Measurements from ENCODE around the gene COX7A1.

Gene COX7A1

GRCh38 chr19:36111200-36111539 lies 41.1 kb downstream of the COX7A1 start:
- in situ Hi-C loops (cut with MboI; ENCODE audit: low pct_unique_long_range_greater_than_20kb, low sequenced_read_pairs, unreplicated experiment): no loop called here
- TF ChIP-seq CTCF (IDR thresholded peaks at IDR 0.05; ENCODE audit: extremely low read depth, insufficient read depth, missing control alignments): no peak
- no peak for DNase-seq (ENCODE audit: low spot score)

GRCh38 chr19:36110487-36111199 lies 41.6 kb downstream of the COX7A1 start, which contains the start of gene OVOL3:
Gene OVOL3, plus strand, starts transcription at chr19:36111143. Its CDS starts 60 bp downstream, at chr19:36111203.
- TF ChIP-seq CTCF (IDR thresholded peaks at IDR 0.05; ENCODE audit: extremely low read depth, insufficient read depth, missing control alignments): no peak
- in situ Hi-C loops (cut with MboI; ENCODE audit: low pct_unique_long_range_greater_than_20kb, low sequenced_read_pairs, unreplicated experiment): no loop called here
- DNase-seq (ENCODE audit: low spot score): no peak

DNA sequence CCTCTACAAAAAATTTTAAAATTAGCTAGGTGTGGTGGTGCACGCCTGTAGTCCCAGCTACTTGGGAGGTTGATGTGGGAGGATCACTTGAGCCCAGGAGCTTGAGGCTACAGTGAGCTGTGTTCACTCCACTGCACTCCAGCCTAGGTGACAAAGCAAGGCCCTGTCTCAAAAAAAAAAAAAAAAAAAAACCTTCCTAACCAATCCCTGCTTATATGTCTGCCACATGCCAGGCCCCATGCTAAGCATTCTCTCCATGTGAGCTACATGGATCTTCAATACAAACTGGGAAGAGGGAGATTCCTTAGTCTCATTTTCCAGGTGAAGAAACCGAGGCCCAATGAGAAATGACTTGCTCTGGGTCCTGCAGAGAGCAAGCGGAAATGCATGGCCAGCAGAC lies 43.6 kb downstream of the COX7A1 start:
- in situ Hi-C loops (cut with MboI; ENCODE audit: low pct_unique_long_range_greater_than_20kb, low sequenced_read_pairs, unreplicated experiment): no loop called here
- DNase-seq (ENCODE audit: low spot score): no peak
- TF ChIP-seq CTCF (IDR thresholded peaks at IDR 0.05; ENCODE audit: extremely low read depth, insufficient read depth, missing control alignments): no peak

DNA sequence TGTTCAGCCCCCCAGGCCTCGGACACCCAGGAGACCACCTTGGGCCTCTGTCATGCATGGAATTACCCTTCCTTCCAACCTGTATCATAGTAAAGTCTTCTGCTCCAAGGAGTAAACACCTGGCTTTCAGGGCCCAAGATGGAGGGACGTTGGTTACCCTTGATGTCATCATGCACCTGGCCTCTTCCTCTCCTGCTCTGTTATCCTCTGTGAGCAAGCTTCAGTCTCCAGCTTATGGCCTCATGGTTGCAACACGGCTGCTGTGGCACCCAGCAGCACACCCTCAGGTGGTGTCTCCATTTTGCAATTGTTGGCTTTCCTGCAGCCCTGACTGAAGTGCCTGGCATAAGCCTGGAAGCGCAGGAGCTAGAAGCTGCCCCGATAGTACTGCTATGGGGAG lies 45.3 kb downstream of the COX7A1 start:
- TF ChIP-seq CTCF (IDR thresholded peaks at IDR 0.05; ENCODE audit: extremely low read depth, insufficient read depth, missing control alignments): no peak
- in situ Hi-C loops (cut with MboI; ENCODE audit: low pct_unique_long_range_greater_than_20kb, low sequenced_read_pairs, unreplicated experiment): no loop called here
- no peak for DNase-seq (ENCODE audit: low spot score)

DNA sequence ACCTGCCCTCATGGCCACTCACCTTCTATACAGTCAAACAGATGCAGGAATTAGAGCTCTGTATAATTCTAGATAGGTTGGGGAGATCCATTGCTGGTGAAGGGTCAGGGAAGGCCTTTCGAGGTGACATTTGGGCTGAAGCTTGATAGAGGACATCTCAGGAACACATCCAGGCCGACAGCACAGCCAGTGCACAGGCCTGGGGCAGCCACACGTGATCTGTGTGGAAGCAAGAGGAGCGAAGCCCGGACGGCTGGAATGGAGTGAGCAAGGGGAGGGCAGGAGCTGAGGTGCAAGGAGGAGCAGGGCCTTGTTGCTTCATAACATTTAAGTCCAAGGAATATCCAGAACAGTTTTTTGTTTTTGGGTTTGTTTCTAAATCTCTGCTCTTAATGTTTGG lies 45.8 kb downstream of the COX7A1 start:
- TF ChIP-seq CTCF (IDR thresholded peaks at IDR 0.05; ENCODE audit: extremely low read depth, insufficient read depth, missing control alignments): no peak
- in situ Hi-C loops (cut with MboI; ENCODE audit: low pct_unique_long_range_greater_than_20kb, low sequenced_read_pairs, unreplicated experiment): no loop called here
- no peak for DNase-seq (ENCODE audit: low spot score)

- in situ Hi-C loops (cut with MboI; ENCODE audit: low pct_unique_long_range_greater_than_20kb, low sequenced_read_pairs, unreplicated experiment): no loop called here
- TF ChIP-seq CTCF (IDR thresholded peaks at IDR 0.05; ENCODE audit: extremely low read depth, insufficient read depth, missing control alignments): no peak
- no peak for DNase-seq (ENCODE audit: low spot score)
These were observed 48.2 kb downstream of the COX7A1 start for GRCh38 chr19:36103842-36104552.

Measured in GM13977 (cell line).